DOHH2 (cell line): ENCODE measurements around the gene TOGARAM2.

ENCODE experiments used
- CTCF ChIP-seq: fragments of 200-600 bp; sonication (generic); IDR thresholded peaks from one replicate; pipeline ENCODE4 v1.5.1; 2014; ENCODE audit warnings: antibody characterized with exemption, mild to moderate bottlenecking, low read depth, low read length; ENCODE audit not compliant: poor library complexity, severe bottlenecking
- EZH2phosphoT487 ChIP-seq: fragments of 200-600 bp; sonication (generic); IDR thresholded peaks from 2 replicates; pipeline ENCODE4 v1.6.1; 2017; ENCODE audit warnings: borderline replicate concordance, mild to moderate bottlenecking, antibody characterized with exemption, low read length, moderate library complexity, mixed read lengths

- TF ChIP-seq EZH2phosphoT487 (no peak), CTCF (no peak)
Measured at GRCh38 chr2:29074411-29074810, 93.3 kb downstream of the TOGARAM2 start, which contains the start of gene PCARE.
